ENCODE measurements around the gene MED15.

Gene MED15

GRCh38 chr22:20606784-20607128 is 99.3 kb downstream of the MED15 start:
- Histone ChIP-seq H3K27ac (no peak overlapping the region), H3K9me3 (ENCODE audit: control insufficient read depth, low read length) (no peaks in the 10 kb centered on the region), H3K36me3 (ENCODE audit: control insufficient read depth, insufficient read depth, low read length) (no peaks in the 10 kb centered on the region), H3K4me3 (ENCODE audit: low read depth, low read length) (no peak overlapping the region), H2AFZ (no peak overlapping the region), H3K4me2 (ENCODE audit: low read length) (no peak overlapping the region), H3K4me1 (no peaks in the 10 kb centered on the region), H3K9ac (no peak overlapping the region), H3K79me2 (no peaks in the 10 kb centered on the region), H3K27me3 (ENCODE audit: control insufficient read depth, insufficient read depth, low read length) (no peaks in the 10 kb centered on the region)
- no peak for TF ChIP-seq CTCF (IDR thresholded peaks at IDR 0.05)

- no peaks in the 10 kb centered on the region for H3K79me2 ChIP-seq
- no peaks in the 10 kb centered on the region for H3K4me1 ChIP-seq
- H3K27ac ChIP-seq = no peak overlapping the region
- H3K4me3 ChIP-seq (ENCODE audit: low read depth, low read length) = no peak overlapping the region
- no peaks in the 10 kb centered on the region for H3K9me3 ChIP-seq (ENCODE audit: control insufficient read depth, low read length)
- H3K27me3 ChIP-seq (ENCODE audit: control insufficient read depth, insufficient read depth, low read length) = no peaks in the 10 kb centered on the region
- no peak overlapping the region for H3K9ac ChIP-seq
- H2AFZ ChIP-seq = no peak overlapping the region
- no peak overlapping the region for H3K4me2 ChIP-seq (ENCODE audit: low read length)
- TF ChIP-seq CTCF (IDR thresholded peaks at IDR 0.05) = no peak
- no peaks in the 10 kb centered on the region for H3K36me3 ChIP-seq (ENCODE audit: control insufficient read depth, insufficient read depth, low read length)
These were observed 99.9 kb downstream of the MED15 start for GRCh38 chr22:20607157-20607907.

- Histone ChIP-seq H3K4me1 (no peaks in the 10 kb centered on the region), H3K9ac (no peak overlapping the region), H3K36me3 (ENCODE audit: control insufficient read depth, insufficient read depth, low read length) (no peaks in the 10 kb centered on the region), H2AFZ (no peak overlapping the region), H3K9me3 (ENCODE audit: control insufficient read depth, low read length) (no peaks in the 10 kb centered on the region), H3K4me3 (ENCODE audit: low read depth, low read length) (no peak overlapping the region), H3K27ac (no peak overlapping the region), H3K4me2 (ENCODE audit: low read length) (no peak overlapping the region), H3K79me2 (no peaks in the 10 kb centered on the region), H3K27me3 (ENCODE audit: control insufficient read depth, insufficient read depth, low read length) (no peaks in the 10 kb centered on the region)
- no peak for TF ChIP-seq CTCF (IDR thresholded peaks at IDR 0.05)
These were observed 102.9 kb downstream of the MED15 start for GRCh38 chr22:20610243-20610686.

GRCh38 chr22:20610757-20611156 is 103.3 kb downstream of the MED15 start:
- H3K36me3 ChIP-seq (ENCODE audit: control insufficient read depth, insufficient read depth, low read length) = no peaks in the 10 kb centered on the region
- no peak for TF ChIP-seq CTCF (IDR thresholded peaks at IDR 0.05)

GRCh38 chr22:20611418-20611817 is 104.0 kb downstream of the MED15 start:
- no peak for TF ChIP-seq CTCF (IDR thresholded peaks at IDR 0.05)
- H2AFZ ChIP-seq = no peak overlapping the region
- H3K4me1 ChIP-seq = no peaks in the 10 kb centered on the region
- no peak overlapping the region for H3K9ac ChIP-seq
- no peaks in the 10 kb centered on the region for H3K79me2 ChIP-seq
- no peak overlapping the region for H3K4me2 ChIP-seq (ENCODE audit: low read length)
- no peak overlapping the region for H3K27ac ChIP-seq
- H3K36me3 ChIP-seq (ENCODE audit: control insufficient read depth, insufficient read depth, low read length) = no peaks in the 10 kb centered on the region
- no peaks in the 10 kb centered on the region for H3K27me3 ChIP-seq (ENCODE audit: control insufficient read depth, insufficient read depth, low read length)
- H3K4me3 ChIP-seq (ENCODE audit: low read depth, low read length) = no peak overlapping the region
- no peaks in the 10 kb centered on the region for H3K9me3 ChIP-seq (ENCODE audit: control insufficient read depth, low read length)

More at GRCh38 chr22:20610757-20611156, 103.3 kb downstream of the MED15 start:
- no peaks in the 10 kb centered on the region for H3K27me3 ChIP-seq (ENCODE audit: control insufficient read depth, insufficient read depth, low read length)
- H2AFZ ChIP-seq = no peak overlapping the region
- H3K79me2 ChIP-seq = no peaks in the 10 kb centered on the region
- no peak overlapping the region for H3K27ac ChIP-seq
- no peaks in the 10 kb centered on the region for H3K4me1 ChIP-seq
- no peak overlapping the region for H3K4me3 ChIP-seq (ENCODE audit: low read depth, low read length)
- H3K9me3 ChIP-seq (ENCODE audit: control insufficient read depth, low read length) = no peaks in the 10 kb centered on the region
- no peak overlapping the region for H3K9ac ChIP-seq
- H3K4me2 ChIP-seq (ENCODE audit: low read length) = no peak overlapping the region
